Stimulated activated naive B cell treated with anti-CD40 and anti-IgM and Interleukin-4, amounts not matched to agents 10 μg/mL and 1 μg/mL and 100 μg/mL, for 72 hours (primary cell): Measurements from ENCODE around the gene RNF152.

Experiments
- ATAC-seq, 2 donors: fragments of 150-1000 bp; cut with Tn5 transposase; replicated peaks; 2 replicates each; pipeline ENCODE4 v1.10.0; 2021; ENCODE audit warnings: moderate library complexity in 1 of 2
- DNase-seq: peaks from one replicate; pipeline ENCODE4 v3.0.0; 2021
- H3K27ac Mint-ChIP-seq: one replicate; pipeline ENCODE4 v1.8.0; 2022; ENCODE audit warnings: mild to moderate bottlenecking, mixed read lengths
- H3K27me3 Mint-ChIP-seq, 2 donors: one replicate each; pipeline ENCODE4 v1.8.0; 2022; ENCODE audit warnings: mixed read lengths in 2 of 2
- H3K36me3 Mint-ChIP-seq, 2 donors: one replicate each; pipeline ENCODE4 v1.8.0; 2022; ENCODE audit warnings: mixed read lengths in 2 of 2, mild to moderate bottlenecking in 1 of 2
- H3K4me1 Mint-ChIP-seq, 2 donors: one replicate each; pipeline ENCODE4 v1.8.0; 2022; ENCODE audit warnings: mixed read lengths in 2 of 2, mild to moderate bottlenecking in 1 of 2
- H3K4me3 Mint-ChIP-seq, 2 donors: one replicate each; pipeline ENCODE4 v1.8.0; 2022; ENCODE audit warnings: mild to moderate bottlenecking in 2 of 2, mixed read lengths in 2 of 2, moderate library complexity in 1 of 2
- H3K9me3 Mint-ChIP-seq, 2 donors: one replicate each; pipeline ENCODE4 v1.8.0; 2022; ENCODE audit warnings: mixed read lengths in 2 of 2, mild to moderate bottlenecking in 1 of 2

The RNF152 gene

GRCh38 chr18:61908661-61909060 is 15.9 kb upstream of the RNF152 start:
- H3K9me3 Mint-ChIP-seq = no peaks in the 10 kb centered on the region
- no peak overlapping the region for H3K27ac Mint-ChIP-seq
- peaks cover 32 to 44% of the 10 kb centered on the region in 2 donors for H3K27me3 Mint-ChIP-seq
- no peak overlapping the region for H3K4me3 Mint-ChIP-seq
- no peak for DNase-seq
- H3K4me1 Mint-ChIP-seq = no peaks in the 10 kb centered on the region
- no peaks in the 10 kb centered on the region for H3K36me3 Mint-ChIP-seq
- ATAC-seq = no peak

- no peak overlapping the region for H3K27ac Mint-ChIP-seq
- peak; percentile 21 for DNase-seq
- peaks cover 0 to 2% of the 10 kb centered on the region in 2 donors for H3K36me3 Mint-ChIP-seq
These were observed 8.6 kb upstream of the RNF152 start for GRCh38 chr18:61901323-61901986.

GRCh38 chr18:61900504-61901281 is 7.9 kb upstream of the RNF152 start:
- Mint-ChIP-seq H3K4me3 (no peak overlapping the region), H3K4me1 (no peaks in the 10 kb centered on the region), H3K36me3 (peaks cover 0 to 2% of the 10 kb centered on the region in 2 donors), H3K27ac (no peak overlapping the region), H3K9me3 (peaks cover 0 to 1% of the 10 kb centered on the region in 2 donors), H3K27me3 (peaks cover 41 to 54% of the 10 kb centered on the region in 2 donors)
- no peak for ATAC-seq
- no peak for DNase-seq

More at GRCh38 chr18:61901323-61901986, 8.6 kb upstream of the RNF152 start:
- peak; percentile 89 to 95 for ATAC-seq
- Mint-ChIP-seq H3K27me3 (peaks cover 39 to 60% of the 10 kb centered on the region in 2 donors), H3K4me3 (no peak overlapping the region), H3K9me3 (peaks cover 0 to 1% of the 10 kb centered on the region in 2 donors), H3K4me1 (no peaks in the 10 kb centered on the region)

GRCh38 chr18:61898640-61899101 is 5.9 kb upstream of the RNF152 start:
- Mint-ChIP-seq H3K4me3 (no peak overlapping the region), H3K27me3 (peaks cover 41 to 68% of the 10 kb centered on the region in 2 donors), H3K4me1 (peaks cover 1 to 6% of the 10 kb centered on the region in 2 donors), H3K9me3 (peaks cover 0 to 1% of the 10 kb centered on the region in 2 donors), H3K27ac (no peak overlapping the region), H3K36me3 (peaks cover 0 to 2% of the 10 kb centered on the region in 2 donors)
- DNase-seq = no peak
- ATAC-seq = no peak

GRCh38 chr18:61896757-61897156 is 4.0 kb upstream of the RNF152 start:
- Mint-ChIP-seq H3K27ac (no peak overlapping the region), H3K27me3 (peaks cover 52 to 74% of the 10 kb centered on the region in 2 donors), H3K4me3 (no peak overlapping the region), H3K9me3 (peaks cover 0 to 1% of the 10 kb centered on the region in 2 donors), H3K4me1 (peaks cover 14 to 18% of the 10 kb centered on the region in 2 donors), H3K36me3 (peaks cover 0 to 2% of the 10 kb centered on the region in 2 donors)
- DNase-seq (no peak), ATAC-seq (no peak)

- peaks cover 50 to 72% of the 10 kb centered on the region in 2 donors for H3K27me3 Mint-ChIP-seq
- no peak for DNase-seq
- no peak overlapping the region for H3K27ac Mint-ChIP-seq
- peaks cover 0 to 1% of the 10 kb centered on the region in 2 donors for H3K9me3 Mint-ChIP-seq
- peaks cover 14 to 18% of the 10 kb centered on the region in 2 donors for H3K4me1 Mint-ChIP-seq
- peaks cover 0 to 2% of the 10 kb centered on the region in 2 donors for H3K36me3 Mint-ChIP-seq
- ATAC-seq = no peak
- H3K4me3 Mint-ChIP-seq = no peak overlapping the region
These were observed 3.3 kb upstream of the RNF152 start for GRCh38 chr18:61896118-61896517.

- DNase-seq = no peak
- Mint-ChIP-seq H3K27me3 (peaks cover 53 to 74% of the 10 kb centered on the region in 2 donors), H3K36me3 (peaks cover 0 to 2% of the 10 kb centered on the region in 2 donors), H3K27ac (no peak overlapping the region), H3K4me1 (peaks cover 14 to 18% of the 10 kb centered on the region in 2 donors), H3K4me3 (peak overlapping the region; percentile 83 to 88), H3K9me3 (peaks cover 0 to 1% of the 10 kb centered on the region in 2 donors)
- no peak for ATAC-seq
These were observed 2.1 kb upstream of the RNF152 start for GRCh38 chr18:61894751-61895524.

GRCh38 chr18:61893971-61894750 is 1.4 kb upstream of the RNF152 start:
- Mint-ChIP-seq H3K4me3 (peak overlapping the region; percentile 88), H3K27ac (peak overlapping the region; percentile 47), H3K9me3 (peaks cover 0 to 1% of the 10 kb centered on the region in 2 donors), H3K36me3 (peaks cover 0 to 2% of the 10 kb centered on the region in 2 donors), H3K27me3 (peaks cover 53 to 80% of the 10 kb centered on the region in 2 donors), H3K4me1 (peaks cover 14 to 18% of the 10 kb centered on the region in 2 donors)
- DNase-seq (peak; percentile 40), ATAC-seq (peak; percentile 81 to 85)

GRCh38 chr18:61893309-61893970 is 633 bp upstream of the RNF152 start:
- ATAC-seq (peak; percentile 19 to 33), DNase-seq (no peak)
- Mint-ChIP-seq H3K36me3 (peaks cover 0 to 2% of the 10 kb centered on the region in 2 donors), H3K4me1 (peaks cover 14 to 18% of the 10 kb centered on the region in 2 donors), H3K27ac (no peak overlapping the region), H3K27me3 (peaks cover 51 to 73% of the 10 kb centered on the region in 2 donors), H3K4me3 (peak overlapping the region; percentile 88), H3K9me3 (peaks cover 0 to 1% of the 10 kb centered on the region in 2 donors)

GRCh38 chr18:61891894-61892293 is 913 bp downstream of the RNF152 start:
- Mint-ChIP-seq H3K27ac (no peak overlapping the region), H3K4me3 (no peak overlapping the region)

GRCh38 chr18:61891271-61891670 is 1.5 kb downstream of the RNF152 start:
- Mint-ChIP-seq H3K4me3 (no peak overlapping the region), H3K27me3 (peaks cover 33 to 52% of the 10 kb centered on the region in 2 donors), H3K9me3 (no peaks in the 10 kb centered on the region), H3K36me3 (no peaks in the 10 kb centered on the region), H3K27ac (no peak overlapping the region), H3K4me1 (peaks cover 15 to 18% of the 10 kb centered on the region in 2 donors)
- ATAC-seq (no peak), DNase-seq (no peak)

More at GRCh38 chr18:61891894-61892293, 913 bp downstream of the RNF152 start:
- DNase-seq (no peak), ATAC-seq (no peak)
- no peaks in the 10 kb centered on the region for H3K36me3 Mint-ChIP-seq
- peaks cover 39 to 57% of the 10 kb centered on the region in 2 donors for H3K27me3 Mint-ChIP-seq
- peaks cover 15 to 18% of the 10 kb centered on the region in 2 donors for H3K4me1 Mint-ChIP-seq
- H3K9me3 Mint-ChIP-seq = no peaks in the 10 kb centered on the region

- Mint-ChIP-seq H3K9me3 (no peaks in the 10 kb centered on the region), H3K27ac (no peak overlapping the region), H3K27me3 (peaks cover 33 to 51% of the 10 kb centered on the region in 2 donors), H3K4me1 (peaks cover 15 to 18% of the 10 kb centered on the region in 2 donors), H3K36me3 (no peaks in the 10 kb centered on the region), H3K4me3 (no peak overlapping the region)
- no peak for DNase-seq
- no peak for ATAC-seq
These were observed 2.5 kb downstream of the RNF152 start for GRCh38 chr18:61890344-61890743.

- Mint-ChIP-seq H3K27ac (no peak overlapping the region), H3K9me3 (no peaks in the 10 kb centered on the region), H3K36me3 (no peaks in the 10 kb centered on the region), H3K27me3 (peaks cover 33 to 47% of the 10 kb centered on the region in 2 donors), H3K4me1 (peaks cover 15 to 18% of the 10 kb centered on the region in 2 donors), H3K4me3 (no peak overlapping the region)
- no peak for ATAC-seq
- no peak for DNase-seq
These were observed 3.3 kb downstream of the RNF152 start for GRCh38 chr18:61889541-61889940.
